Testis (tissue), 3 donors: Measurements from ENCODE around the gene TLE1. TPM values are rescaled to one million over a fixed set of nuclear protein-coding genes. Genes with fewer than 3 reads are reported as not detected.

Experiments
- DNase-seq: peaks from one replicate; pipeline ENCODE4 v3.0.0-alpha.2; 2019
- H3K27ac ChIP-seq, 2 donors: fragments of 200-600 bp; sonication (generic); one replicate each; pipeline ENCODE4 v1.5.1; 2019
- H3K27me3 ChIP-seq: fragments of 200-600 bp; sonication (generic); one replicate; pipeline ENCODE4 v1.5.1; 2019
- H3K36me3 ChIP-seq: fragments of 200-600 bp; sonication (generic); one replicate; pipeline ENCODE4 v1.5.1; 2017; ENCODE audit warnings: low read depth; ENCODE audit errors: missing control alignments
- H3K4me1 ChIP-seq: fragments of 200-600 bp; sonication (generic); one replicate; pipeline ENCODE4 v1.5.1; 2019
- H3K4me3 ChIP-seq, 2 donors: fragments of 200-600 bp; sonication (generic); one replicate each; pipeline ENCODE4 v1.5.1; 2017 to 2019
- H3K9me3 ChIP-seq: fragments of 200-600 bp; sonication (generic); one replicate; pipeline ENCODE4 v1.5.1; 2017
- POLR2A ChIP-seq: fragments of 450-650 bp; IDR thresholded peaks from one replicate; pipeline ENCODE4 v1.6.1; 2017; ENCODE audit warnings: antibody characterized with exemption, mild to moderate bottlenecking, moderate library complexity
- WGBS, 2 donors: methylation state at CpG; one replicate each; pipeline ENCODE4 v1.1.5; 2018; 5-methylcytosine and 5-hydroxymethylcytosine counted together
- intact Hi-C: fragments of 100-400 bp; cut with DNase I; formaldehyde crosslinking; loops from one replicate; pipeline ENCODE4 v1.15.1; 2023; ENCODE audit warnings: low total_unique reads
- polyA plus RNA-seq: library from polyadenylated mRNA; stranded (reverse); fragments of 350-450 nt; fragmentation: Illumina TruSeq; extraction: RNeasy Lipid Tissue Mini Kit (QIAGEN cat#74804); gene quantifications from one replicate; pipeline ENCODE4 v1.2.3, GENCODE V29; 2014; ENCODE audit warnings: low read depth, low replicate concordance; ENCODE audit not compliant: insufficient read depth
- total RNA-seq, 2 donors: library from RNA; depleted of rRNA; stranded (reverse); fragments of >200 nt; gene quantifications; one replicate each; pipeline ENCODE4 v1.2.3, GENCODE V29; 2016
- TF ChIP-seq, protein P1 (sequence below), 3 experiments: fragments of 450-650 bp in 2 of 3; fragments of 200-600 bp in 1 of 3; sonication (generic) in 1 of 3; IDR thresholded peaks; one replicate each; pipeline ENCODE4 v1.5.1; 2016 to 2019; ENCODE audit warnings: antibody characterized with exemption in 3 of 3, mild to moderate bottlenecking in 2 of 3, moderate library complexity in 1 of 3

Gene TLE1
- total and polyA plus RNA-seq, 3 donors from 2014 or later, result 53.3 to 95.8 (median 81.0) TPM

GRCh38 chr9:81605170-81605670, 84.1 kb downstream of the TLE1 start:
- no peaks in the 10 kb centered on the region for H3K9me3 ChIP-seq
- no peaks in the 10 kb centered on the region for H3K27me3 ChIP-seq
- 93 to 97% methylated on average over 8 of the region's 8 CpGs for WGBS, 2 donors
- TF ChIP-seq, protein P1, sequence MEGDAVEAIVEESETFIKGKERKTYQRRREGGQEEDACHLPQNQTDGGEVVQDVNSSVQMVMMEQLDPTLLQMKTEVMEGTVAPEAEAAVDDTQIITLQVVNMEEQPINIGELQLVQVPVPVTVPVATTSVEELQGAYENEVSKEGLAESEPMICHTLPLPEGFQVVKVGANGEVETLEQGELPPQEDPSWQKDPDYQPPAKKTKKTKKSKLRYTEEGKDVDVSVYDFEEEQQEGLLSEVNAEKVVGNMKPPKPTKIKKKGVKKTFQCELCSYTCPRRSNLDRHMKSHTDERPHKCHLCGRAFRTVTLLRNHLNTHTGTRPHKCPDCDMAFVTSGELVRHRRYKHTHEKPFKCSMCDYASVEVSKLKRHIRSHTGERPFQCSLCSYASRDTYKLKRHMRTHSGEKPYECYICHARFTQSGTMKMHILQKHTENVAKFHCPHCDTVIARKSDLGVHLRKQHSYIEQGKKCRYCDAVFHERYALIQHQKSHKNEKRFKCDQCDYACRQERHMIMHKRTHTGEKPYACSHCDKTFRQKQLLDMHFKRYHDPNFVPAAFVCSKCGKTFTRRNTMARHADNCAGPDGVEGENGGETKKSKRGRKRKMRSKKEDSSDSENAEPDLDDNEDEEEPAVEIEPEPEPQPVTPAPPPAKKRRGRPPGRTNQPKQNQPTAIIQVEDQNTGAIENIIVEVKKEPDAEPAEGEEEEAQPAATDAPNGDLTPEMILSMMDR (IDR thresholded peaks at IDR 0.05), result no peak
- TF ChIP-seq POLR2A, result no peak
- intact Hi-C loops, result no loop called here
- H3K36me3 ChIP-seq, result no peaks in the 10 kb centered on the region
- H3K4me1 ChIP-seq, result peaks cover 5% of the 10 kb centered on the region
- DNase-seq, result no peak
- no peak overlapping the region for H3K4me3 ChIP-seq
- H3K27ac ChIP-seq, result no peak overlapping the region

DNA sequence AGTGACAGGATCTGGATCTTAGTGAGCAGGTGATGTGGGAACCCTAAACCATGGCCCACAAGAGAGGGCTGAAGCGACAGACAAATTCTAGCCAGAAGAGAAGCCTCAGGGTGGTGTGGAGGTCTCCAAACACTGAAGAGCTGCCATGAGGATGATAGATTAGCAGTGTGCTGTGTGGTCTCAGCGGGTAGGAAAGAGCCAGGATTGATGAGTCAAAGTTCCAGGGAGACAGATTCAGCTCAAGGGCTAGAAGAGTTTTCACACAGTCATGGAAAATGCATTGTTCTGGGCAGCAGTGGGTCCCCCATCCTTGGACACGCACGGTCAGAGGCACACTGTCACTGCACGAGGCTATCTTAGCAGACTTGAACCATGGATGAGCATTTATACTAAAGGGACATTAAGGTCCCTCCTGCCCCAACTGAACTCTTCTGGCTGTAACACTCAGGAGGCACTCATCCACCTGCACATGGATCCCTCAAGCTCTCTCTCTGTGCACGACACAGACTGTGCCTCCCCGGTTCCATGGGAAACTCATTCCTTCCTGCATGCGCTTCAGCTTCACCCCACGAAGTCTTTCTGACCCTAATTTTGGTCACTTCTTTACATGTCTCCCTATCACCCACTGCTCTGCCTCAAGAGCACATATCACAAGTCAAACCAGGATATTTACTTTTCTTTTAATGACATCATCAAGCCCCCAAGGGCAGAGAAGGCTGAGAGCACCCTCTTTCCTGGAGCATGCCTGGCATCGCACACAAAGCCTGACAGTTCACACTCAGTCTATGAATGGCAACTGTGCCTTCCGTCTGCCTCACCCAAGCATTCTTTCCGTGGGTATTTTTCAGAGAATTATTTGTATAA, 84.8 kb downstream of the TLE1 start:
- H3K27ac ChIP-seq, result no peak overlapping the region
- H3K4me1 ChIP-seq, result peaks cover 5% of the 10 kb centered on the region
- no peak for DNase-seq
- no peaks in the 10 kb centered on the region for H3K36me3 ChIP-seq
- intact Hi-C loops, result no loop called here
- no peaks in the 10 kb centered on the region for H3K27me3 ChIP-seq
- no peak overlapping the region for H3K4me3 ChIP-seq
- no peaks in the 10 kb centered on the region for H3K9me3 ChIP-seq
- no peak for TF ChIP-seq POLR2A
- TF ChIP-seq, protein P1 (IDR thresholded peaks at IDR 0.05), result no peak
- 88 to 93% methylated on average over 12 of the region's 12 CpGs for WGBS, 2 donors

GRCh38 chr9:81602887-81603680, 86.3 kb downstream of the TLE1 start:
- no peak overlapping the region for H3K4me3 ChIP-seq

DNA sequence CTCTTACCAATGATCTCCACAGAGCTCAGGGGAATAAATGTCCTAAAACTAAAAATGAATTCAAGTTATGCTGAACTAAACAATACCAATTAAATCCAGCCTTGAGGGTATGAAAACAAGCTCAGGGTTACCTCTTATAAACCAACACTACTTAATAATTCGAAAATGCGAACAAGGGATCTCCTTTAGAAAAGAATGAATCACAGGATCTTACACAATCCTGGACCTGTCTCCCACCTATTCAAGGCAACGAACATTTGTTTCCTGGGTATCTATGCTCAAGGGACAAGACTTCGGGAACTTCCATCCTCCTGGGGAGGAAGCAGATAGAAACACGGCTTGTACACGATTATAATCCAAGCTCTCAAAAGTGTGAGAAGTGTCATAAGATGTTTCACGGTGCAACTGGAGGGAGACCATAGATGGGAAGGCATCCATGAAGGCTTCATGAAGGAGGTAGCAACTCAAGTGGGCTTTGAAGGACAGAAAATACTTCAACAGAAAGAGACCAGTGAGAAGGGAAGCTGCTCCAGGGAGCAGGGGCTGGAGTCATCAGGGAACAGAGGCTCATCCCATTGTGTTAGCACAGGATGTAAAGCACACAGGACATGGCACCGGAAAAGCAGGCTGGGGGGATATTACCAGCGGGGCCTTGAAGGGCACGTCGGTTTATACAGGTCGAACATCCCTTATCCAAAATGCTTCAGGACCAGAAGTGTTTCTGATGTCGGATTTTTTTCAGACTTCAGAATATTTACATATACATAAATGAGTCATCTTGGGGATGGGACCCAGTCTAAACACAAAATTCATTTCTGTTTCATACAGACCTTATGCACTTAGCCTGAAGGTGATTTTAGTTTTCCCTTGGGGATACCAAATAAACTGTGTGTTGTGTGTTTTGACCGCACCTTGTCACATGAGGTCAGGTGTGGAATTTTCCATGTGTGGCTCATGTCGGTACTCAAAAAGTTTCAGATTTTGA, 87.4 kb downstream of the TLE1 start:
- Histone ChIP-seq H3K9me3 (no peaks in the 10 kb centered on the region), H3K27me3 (no peaks in the 10 kb centered on the region), H3K36me3 (no peaks in the 10 kb centered on the region), H3K4me3 (no peak overlapping the region), H3K27ac (no peak overlapping the region), H3K4me1 (peaks cover 5% of the 10 kb centered on the region)
- 71 to 80% methylated on average over 15 of the region's 15 CpGs for WGBS, 2 donors
- no peak for DNase-seq
- TF ChIP-seq POLR2A, result no peak
- TF ChIP-seq, protein P1 (IDR thresholded peaks at IDR 0.05), result no peak
- intact Hi-C loops, result no loop called here

More at GRCh38 chr9:81602887-81603680, 86.3 kb downstream of the TLE1 start:
- H3K27me3 ChIP-seq, result no peaks in the 10 kb centered on the region
- H3K9me3 ChIP-seq, result no peaks in the 10 kb centered on the region
- peaks cover 5% of the 10 kb centered on the region for H3K4me1 ChIP-seq
- intact Hi-C loops, result no loop called here
- WGBS, 2 donors, result 88 to 89% methylated on average over 6 of the region's 6 CpGs
- no peaks in the 10 kb centered on the region for H3K36me3 ChIP-seq
- no peak for TF ChIP-seq POLR2A
- TF ChIP-seq, protein P1 (IDR thresholded peaks at IDR 0.05), result no peak
- no peak for DNase-seq
- no peak overlapping the region for H3K27ac ChIP-seq
